ENCODE measurements around the gene WIZ.

- no peak for TF ChIP-seq CTCF (IDR thresholded peaks at IDR 0.05; ENCODE audit: borderline replicate concordance, extremely low read depth, low read length, poor library complexity, severe bottlenecking)
- TF ChIP-seq EZH2 (IDR thresholded peaks at IDR 0.05; ENCODE audit: borderline replicate concordance, low read depth, low read length, severe bottlenecking) = no peak
These were observed 4.4 kb upstream of the WIZ start for GRCh38 chr19:15453906-15454860.
